Measurements from ENCODE around the gene TMEM187.
"Not testable (repeated sequence)": the region's sequence is repeated elsewhere in the genome, so short reads cannot be mapped to it uniquely, and the experiment has no call there.

Gene TMEM187

GRCh38 chrX:153993978-153994377 is 21.4 kb downstream of the TMEM187 start:
- DNase-seq = no peak

- DNase-seq = not testable (repeated sequence)
Observed at GRCh38 chrX:153994398-153994797, 21.8 kb downstream of the TMEM187 start.

GRCh38 chrX:153995504-153995903 is 22.9 kb downstream of the TMEM187 start:
- no peak for DNase-seq

GRCh38 chrX:153999359-154000037 is 26.9 kb downstream of the TMEM187 start:
- no peak for DNase-seq

GRCh38 chrX:154000051-154000450 is 27.5 kb downstream of the TMEM187 start:
- DNase-seq = no peak

- peak in 37 of 58 donors; percentile 5 to 64 (median 28) for DNase-seq
Observed at GRCh38 chrX:154002215-154002719, 29.7 kb downstream of the TMEM187 start.

GRCh38 chrX:154004315-154004714 is 31.8 kb downstream of the TMEM187 start:
- no peak for DNase-seq

GRCh38 chrX:154006947-154007346 is 34.4 kb downstream of the TMEM187 start:
- DNase-seq = no peak

GRCh38 chrX:154008521-154008920 is 36.0 kb downstream of the TMEM187 start:
- DNase-seq = no peak

- no peak for DNase-seq
Observed at GRCh38 chrX:154010330-154011087, 38.0 kb downstream of the TMEM187 start.

GRCh38 chrX:154011376-154012335 is 39.1 kb downstream of the TMEM187 start:
- no peak for DNase-seq

GRCh38 chrX:154012336-154012991 is 39.9 kb downstream of the TMEM187 start:
- peak in 16 of 58 donors; percentile 8 to 55 (median 31) for DNase-seq

- DNase-seq = peak in 12 of 58 donors; percentile 5 to 50 (median 24)
Observed at GRCh38 chrX:154013001-154013421, 40.5 kb downstream of the TMEM187 start.

GRCh38 chrX:154013614-154014360 is 41.2 kb downstream of the TMEM187 start:
- DNase-seq = peak in 21 of 58 donors; percentile 3 to 33 (median 9)

- DNase-seq = no peak
Observed at GRCh38 chrX:154014429-154015380, 42.2 kb downstream of the TMEM187 start.

GRCh38 chrX:154015581-154016264 is 43.2 kb downstream of the TMEM187 start:
- DNase-seq = no peak

GRCh38 chrX:154016366-154017076 is 44.0 kb downstream of the TMEM187 start:
- no peak for DNase-seq

All from anterior cingulate cortex (tissue), 58 donors.